Measurements from ENCODE around the gene MSANTD3.

Gene MSANTD3

GRCh38 chr9:100447041-100447440 lies 20.1 kb downstream of the MSANTD3 start:
- H3K36me3 ChIP-seq (ENCODE audit: control insufficient read depth in 1 of 2, insufficient read depth in 2 of 2, low read length in 2 of 2): peaks cover 0 to 35% of the 10 kb centered on the region in 2 donors

GRCh38 chr9:100448266-100448665 lies 21.3 kb downstream of the MSANTD3 start:
- Histone ChIP-seq H3K4me3 (ENCODE audit: low read depth in 1 of 2, low read length in 2 of 2) (no peak overlapping the region), H3K27ac (ENCODE audit: low read length) (no peak overlapping the region)

More at GRCh38 chr9:100447041-100447440, 20.1 kb downstream of the MSANTD3 start:
- Histone ChIP-seq H3K27me3 (ENCODE audit: low read depth, low read length) (no peaks in the 10 kb centered on the region), H3K9me3 (ENCODE audit: control insufficient read depth in 1 of 2, low read length in 2 of 2) (no peaks in the 10 kb centered on the region), H3K4me3 (ENCODE audit: low read depth in 1 of 2, low read length in 2 of 2) (no peak overlapping the region), H3K4me1 (ENCODE audit: control insufficient read depth in 1 of 2, insufficient read depth in 2 of 2, low read length in 2 of 2) (no peaks in the 10 kb centered on the region), H3K27ac (ENCODE audit: low read length) (no peak overlapping the region)

GRCh38 chr9:100449420-100449819 lies 22.5 kb downstream of the MSANTD3 start:
- peaks cover 0 to 2% of the 10 kb centered on the region in 2 donors for H3K9me3 ChIP-seq (ENCODE audit: control insufficient read depth in 1 of 2, low read length in 2 of 2)
- H3K36me3 ChIP-seq (ENCODE audit: control insufficient read depth in 1 of 2, insufficient read depth in 2 of 2, low read length in 2 of 2): peaks cover 6 to 36% of the 10 kb centered on the region in 2 donors
- H3K27ac ChIP-seq (ENCODE audit: low read length): no peak overlapping the region
- no peaks in the 10 kb centered on the region for H3K27me3 ChIP-seq (ENCODE audit: low read depth, low read length)
- no peak overlapping the region for H3K4me3 ChIP-seq (ENCODE audit: low read depth in 1 of 2, low read length in 2 of 2)
- no peaks in the 10 kb centered on the region for H3K4me1 ChIP-seq (ENCODE audit: control insufficient read depth in 1 of 2, insufficient read depth in 2 of 2, low read length in 2 of 2)

More at GRCh38 chr9:100448266-100448665, 21.3 kb downstream of the MSANTD3 start:
- Histone ChIP-seq H3K36me3 (ENCODE audit: control insufficient read depth in 1 of 2, insufficient read depth in 2 of 2, low read length in 2 of 2) (peaks cover 6 to 36% of the 10 kb centered on the region in 2 donors), H3K4me1 (ENCODE audit: control insufficient read depth in 1 of 2, insufficient read depth in 2 of 2, low read length in 2 of 2) (no peaks in the 10 kb centered on the region), H3K9me3 (ENCODE audit: control insufficient read depth in 1 of 2, low read length in 2 of 2) (peaks cover 0 to 2% of the 10 kb centered on the region in 2 donors), H3K27me3 (ENCODE audit: low read depth, low read length) (no peaks in the 10 kb centered on the region)

GRCh38 chr9:100452894-100453293 lies 26.0 kb downstream of the MSANTD3 start:
- no peaks in the 10 kb centered on the region for H3K4me1 ChIP-seq (ENCODE audit: control insufficient read depth in 1 of 2, insufficient read depth in 2 of 2, low read length in 2 of 2)
- H3K27ac ChIP-seq (ENCODE audit: low read length): no peak overlapping the region
- peaks cover 6 to 31% of the 10 kb centered on the region in 2 donors for H3K36me3 ChIP-seq (ENCODE audit: control insufficient read depth in 1 of 2, insufficient read depth in 2 of 2, low read length in 2 of 2)
- no peak overlapping the region for H3K4me3 ChIP-seq (ENCODE audit: low read depth in 1 of 2, low read length in 2 of 2)
- H3K27me3 ChIP-seq (ENCODE audit: low read depth, low read length): no peaks in the 10 kb centered on the region
- peaks cover 0 to 2% of the 10 kb centered on the region in 2 donors for H3K9me3 ChIP-seq (ENCODE audit: control insufficient read depth in 1 of 2, low read length in 2 of 2)

- no peaks in the 10 kb centered on the region for H3K27me3 ChIP-seq (ENCODE audit: low read depth, low read length)
- peaks cover 0 to 2% of the 10 kb centered on the region in 2 donors for H3K9me3 ChIP-seq (ENCODE audit: control insufficient read depth in 1 of 2, low read length in 2 of 2)
- H3K36me3 ChIP-seq (ENCODE audit: control insufficient read depth in 1 of 2, insufficient read depth in 2 of 2, low read length in 2 of 2): peaks cover 6 to 31% of the 10 kb centered on the region in 2 donors
- no peak overlapping the region for H3K27ac ChIP-seq (ENCODE audit: low read length)
- no peak overlapping the region for H3K4me3 ChIP-seq (ENCODE audit: low read depth in 1 of 2, low read length in 2 of 2)
- no peaks in the 10 kb centered on the region for H3K4me1 ChIP-seq (ENCODE audit: control insufficient read depth in 1 of 2, insufficient read depth in 2 of 2, low read length in 2 of 2)
Observed at GRCh38 chr9:100455470-100455869, 28.5 kb downstream of the MSANTD3 start.

- peaks cover 6 to 12% of the 10 kb centered on the region in 2 donors for H3K36me3 ChIP-seq (ENCODE audit: control insufficient read depth in 1 of 2, insufficient read depth in 2 of 2, low read length in 2 of 2)
- no peak overlapping the region for H3K4me3 ChIP-seq (ENCODE audit: low read depth in 1 of 2, low read length in 2 of 2)
- no peak overlapping the region for H3K27ac ChIP-seq (ENCODE audit: low read length)
- peaks cover 0 to 2% of the 10 kb centered on the region in 2 donors for H3K9me3 ChIP-seq (ENCODE audit: control insufficient read depth in 1 of 2, low read length in 2 of 2)
- no peaks in the 10 kb centered on the region for H3K4me1 ChIP-seq (ENCODE audit: control insufficient read depth in 1 of 2, insufficient read depth in 2 of 2, low read length in 2 of 2)
- H3K27me3 ChIP-seq (ENCODE audit: low read depth, low read length): no peaks in the 10 kb centered on the region
Observed at GRCh38 chr9:100457517-100457916, 30.6 kb downstream of the MSANTD3 start.

GRCh38 chr9:100459963-100460362 lies 33.0 kb downstream of the MSANTD3 start:
- Histone ChIP-seq H3K27ac (ENCODE audit: low read length) (no peak overlapping the region), H3K36me3 (ENCODE audit: control insufficient read depth in 1 of 2, insufficient read depth in 2 of 2, low read length in 2 of 2) (no peaks in the 10 kb centered on the region), H3K9me3 (ENCODE audit: control insufficient read depth in 1 of 2, low read length in 2 of 2) (no peaks in the 10 kb centered on the region), H3K4me1 (ENCODE audit: control insufficient read depth in 1 of 2, insufficient read depth in 2 of 2, low read length in 2 of 2) (no peaks in the 10 kb centered on the region), H3K4me3 (ENCODE audit: low read depth in 1 of 2, low read length in 2 of 2) (no peak overlapping the region), H3K27me3 (ENCODE audit: low read depth, low read length) (no peaks in the 10 kb centered on the region)

- Histone ChIP-seq H3K36me3 (ENCODE audit: control insufficient read depth in 1 of 2, insufficient read depth in 2 of 2, low read length in 2 of 2) (no peaks in the 10 kb centered on the region), H3K27ac (ENCODE audit: low read length) (no peak overlapping the region), H3K4me3 (ENCODE audit: low read depth in 1 of 2, low read length in 2 of 2) (no peak overlapping the region), H3K4me1 (ENCODE audit: control insufficient read depth in 1 of 2, insufficient read depth in 2 of 2, low read length in 2 of 2) (no peaks in the 10 kb centered on the region), H3K9me3 (ENCODE audit: control insufficient read depth in 1 of 2, low read length in 2 of 2) (no peaks in the 10 kb centered on the region), H3K27me3 (ENCODE audit: low read depth, low read length) (no peaks in the 10 kb centered on the region)
Observed at GRCh38 chr9:100465274-100465673, 38.3 kb downstream of the MSANTD3 start.

GRCh38 chr9:100465761-100466160 lies 38.8 kb downstream of the MSANTD3 start:
- Histone ChIP-seq H3K4me1 (ENCODE audit: control insufficient read depth in 1 of 2, insufficient read depth in 2 of 2, low read length in 2 of 2) (no peaks in the 10 kb centered on the region), H3K36me3 (ENCODE audit: control insufficient read depth in 1 of 2, insufficient read depth in 2 of 2, low read length in 2 of 2) (no peaks in the 10 kb centered on the region), H3K27me3 (ENCODE audit: low read depth, low read length) (no peaks in the 10 kb centered on the region)

GRCh38 chr9:100466171-100466828 lies 39.4 kb downstream of the MSANTD3 start:
- no peaks in the 10 kb centered on the region for H3K4me1 ChIP-seq (ENCODE audit: control insufficient read depth in 1 of 2, insufficient read depth in 2 of 2, low read length in 2 of 2)
- no peaks in the 10 kb centered on the region for H3K9me3 ChIP-seq (ENCODE audit: control insufficient read depth in 1 of 2, low read length in 2 of 2)
- H3K4me3 ChIP-seq (ENCODE audit: low read depth in 1 of 2, low read length in 2 of 2): no peak overlapping the region
- H3K27me3 ChIP-seq (ENCODE audit: low read depth, low read length): no peaks in the 10 kb centered on the region
- no peak overlapping the region for H3K27ac ChIP-seq (ENCODE audit: low read length)
- no peaks in the 10 kb centered on the region for H3K36me3 ChIP-seq (ENCODE audit: control insufficient read depth in 1 of 2, insufficient read depth in 2 of 2, low read length in 2 of 2)

More at GRCh38 chr9:100465761-100466160, 38.8 kb downstream of the MSANTD3 start:
- Histone ChIP-seq H3K9me3 (ENCODE audit: control insufficient read depth in 1 of 2, low read length in 2 of 2) (no peaks in the 10 kb centered on the region), H3K27ac (ENCODE audit: low read length) (no peak overlapping the region), H3K4me3 (ENCODE audit: low read depth in 1 of 2, low read length in 2 of 2) (no peak overlapping the region)

- Histone ChIP-seq H3K27me3 (ENCODE audit: low read depth, low read length) (no peaks in the 10 kb centered on the region), H3K36me3 (ENCODE audit: control insufficient read depth in 1 of 2, insufficient read depth in 2 of 2, low read length in 2 of 2) (no peaks in the 10 kb centered on the region), H3K9me3 (ENCODE audit: control insufficient read depth in 1 of 2, low read length in 2 of 2) (no peaks in the 10 kb centered on the region), H3K4me1 (ENCODE audit: control insufficient read depth in 1 of 2, insufficient read depth in 2 of 2, low read length in 2 of 2) (no peaks in the 10 kb centered on the region), H3K4me3 (ENCODE audit: low read depth in 1 of 2, low read length in 2 of 2) (no peak overlapping the region), H3K27ac (ENCODE audit: low read length) (no peak overlapping the region)
Observed at GRCh38 chr9:100466829-100467221, 39.9 kb downstream of the MSANTD3 start.

- Histone ChIP-seq H3K36me3 (ENCODE audit: control insufficient read depth in 1 of 2, insufficient read depth in 2 of 2, low read length in 2 of 2) (no peaks in the 10 kb centered on the region), H3K27me3 (ENCODE audit: low read depth, low read length) (no peaks in the 10 kb centered on the region), H3K4me3 (ENCODE audit: low read depth in 1 of 2, low read length in 2 of 2) (no peak overlapping the region), H3K4me1 (ENCODE audit: control insufficient read depth in 1 of 2, insufficient read depth in 2 of 2, low read length in 2 of 2) (no peaks in the 10 kb centered on the region), H3K27ac (ENCODE audit: low read length) (no peak overlapping the region), H3K9me3 (ENCODE audit: control insufficient read depth in 1 of 2, low read length in 2 of 2) (no peaks in the 10 kb centered on the region)
Observed at GRCh38 chr9:100468041-100468440, 41.1 kb downstream of the MSANTD3 start.
